Measurements from ENCODE around the gene CPEB1.

- TF ChIP-seq HDAC2 (IDR thresholded peaks at IDR 0.05) (no peak), MAFK (IDR thresholded peaks at IDR 0.05; ENCODE audit: partially characterized antibody) (no peak), MAX (IDR thresholded peaks at IDR 0.05) (no peak), CTCF (IDR thresholded peaks at IDR 0.05) (no peak), REST (IDR thresholded peaks at IDR 0.05) (no peak), PBX3 (IDR thresholded peaks at IDR 0.05) (no peak), BHLHE40 (IDR thresholded peaks at IDR 0.05; ENCODE audit: low read depth, low read length) (no peak), JUN (IDR thresholded peaks at IDR 0.05) (no peak), USF2 (IDR thresholded peaks at IDR 0.05) (no peak), BCL3 (IDR thresholded peaks at IDR 0.05) (no peak), MYC (IDR thresholded peaks at IDR 0.05; ENCODE audit: borderline replicate concordance, low read length) (no peak)
Measured at GRCh38 chr15:82567661-82568060, 79.5 kb downstream of the CPEB1 start.

All from A549 (cell line).